ENCODE data around the gene PSPN. TPM values are rescaled to one million over a fixed set of nuclear protein-coding genes. Genes with fewer than 3 reads are reported as not detected.
A peak's percentile ranks its signal among the peaks of the same experiment; 100 is the strongest.

The PSPN gene
- total RNA-seq, 3 donors from 2014 or later, result 0.32 to 0.66 (median 0.59) TPM

GRCh38 chr19:6373096-6373812 lies 2.5 kb downstream of the PSPN start:
- H3K27ac ChIP-seq, result peak overlapping the region; percentile 96 to 98
- H3K27me3 ChIP-seq, result no peaks in the 10 kb centered on the region
- no peak for TF ChIP-seq POLR2A (IDR thresholded peaks at IDR 0.05)
- no peak for TF ChIP-seq POLR2AphosphoS5 (IDR thresholded peaks at IDR 0.05)
- TF ChIP-seq CTCF (IDR thresholded peaks at IDR 0.05), result no peak
- H3K4me3 ChIP-seq, result peak overlapping the region; percentile 71 to 86 (median 84)
- H3K9me3 ChIP-seq, result no peaks in the 10 kb centered on the region
- intact Hi-C loops (cut with DNase I; ENCODE audit: low total_unique reads), result no loop called here
- H3K4me1 ChIP-seq, result peaks cover 0 to 6% of the 10 kb centered on the region in 2 donors
- no peaks in the 10 kb centered on the region for H3K36me3 ChIP-seq
- DNase-seq (ENCODE audit: low spot score in 2 of 2), result peak; percentile 98 to 99

GRCh38 chr19:6372594-6373095 lies 3.1 kb downstream of the PSPN start, which contains the start of gene ALKBH7:
Gene ALKBH7 (plus strand): TSS chr19:6372794. CDS start chr19:6372821, 27 bp downstream.
- H3K27ac ChIP-seq, result peak within 1 kb of the TSS; percentile 96 to 98
- peak within 1 kb of the TSS; percentile 71 to 86 (median 84) for H3K4me3 ChIP-seq
- no peaks in the 10 kb centered on the region for H3K9me3 ChIP-seq
- H3K4me1 ChIP-seq, result peaks cover 0 to 6% of the 10 kb centered on the region in 2 donors
- no peak for TF ChIP-seq POLR2A (IDR thresholded peaks at IDR 0.05)
- TF ChIP-seq CTCF (IDR thresholded peaks at IDR 0.05), result peak in 1 of 3 donors; percentile 16
- peak; percentile 50 to 74 (median 63) for TF ChIP-seq POLR2AphosphoS5 (IDR thresholded peaks at IDR 0.05)
- DNase-seq (ENCODE audit: low spot score in 2 of 2), result peak; percentile 98 to 100
- no peaks in the 10 kb centered on the region for H3K36me3 ChIP-seq
- H3K27me3 ChIP-seq, result no peaks in the 10 kb centered on the region
- intact Hi-C loops (cut with DNase I; ENCODE audit: low total_unique reads), result no loop called here

GRCh38 chr19:6364353-6364752 lies 11.4 kb downstream of the PSPN start:
- intact Hi-C loops (cut with DNase I; ENCODE audit: low total_unique reads), result no loop called here
- Histone ChIP-seq H3K9me3 (no peaks in the 10 kb centered on the region), H3K36me3 (no peaks in the 10 kb centered on the region), H3K4me3 (no peak overlapping the region), H3K27me3 (no peaks in the 10 kb centered on the region), H3K27ac (no peak overlapping the region), H3K4me1 (peaks cover 0 to 5% of the 10 kb centered on the region in 2 donors)
- DNase-seq (ENCODE audit: low spot score in 2 of 2), result no peak
- no peak for TF ChIP-seq CTCF (IDR thresholded peaks at IDR 0.05)
- no peak for TF ChIP-seq POLR2A (IDR thresholded peaks at IDR 0.05)
- no peak for TF ChIP-seq POLR2AphosphoS5 (IDR thresholded peaks at IDR 0.05)

- intact Hi-C loops (cut with DNase I; ENCODE audit: low total_unique reads), result no loop called here
Observed at GRCh38 chr19:6362351-6362801, 13.4 kb downstream of the PSPN start.

More at GRCh38 chr19:6362351-6362801, 13.4 kb downstream of the PSPN start:
- no peaks in the 10 kb centered on the region for H3K36me3 ChIP-seq
- no peaks in the 10 kb centered on the region for H3K27me3 ChIP-seq
- H3K27ac ChIP-seq, result peak overlapping the region; percentile 87 to 93
- no peaks in the 10 kb centered on the region for H3K9me3 ChIP-seq
- peaks cover 0 to 5% of the 10 kb centered on the region in 2 donors for H3K4me1 ChIP-seq
- no peak for DNase-seq (ENCODE audit: low spot score in 2 of 2)
- no peak for TF ChIP-seq POLR2A (IDR thresholded peaks at IDR 0.05)
- no peak for TF ChIP-seq CTCF (IDR thresholded peaks at IDR 0.05)
- TF ChIP-seq POLR2AphosphoS5 (IDR thresholded peaks at IDR 0.05), result no peak
- H3K4me3 ChIP-seq, result peak overlapping the region; percentile 79 to 95 (median 82)

All from breast epithelium (tissue), 4 donors.